A673 (cell line): ENCODE data around the gene NKX2-4.
"Not testable (repeated sequence)": the region's sequence is repeated elsewhere in the genome, so short reads cannot be mapped to it uniquely, and the experiment has no call there.

Experiments used
- CTCF ChIP-seq: fragments of 300-800, 200-600 bp; sonication (generic); conservative IDR thresholded peaks from 2 replicates; pipeline ENCODE4 v1.5.1; 2017; ENCODE audit warnings: low read depth, mild to moderate bottlenecking, antibody characterized with exemption, low read length, moderate library complexity, mixed read lengths
- EZH2 ChIP-seq: fragments of 200-600 bp; sonication (generic); IDR thresholded peaks from 2 replicates; pipeline ENCODE4 v1.6.1; 2017; ENCODE audit warnings: borderline replicate concordance, low read depth, mild to moderate bottlenecking, mixed read lengths, antibody characterized with exemption, low read length; ENCODE audit not compliant: poor library complexity, severe bottlenecking

GRCh38 chr20:21419147-21419546 is 21.8 kb upstream of the NKX2-4 start:
- TF ChIP-seq CTCF, EZH2: not testable (repeated sequence)
